Ascending aorta (tissue), 2 donors: ENCODE results near the gene RREB1. TPM values are rescaled to one million over a fixed set of nuclear protein-coding genes. Genes with fewer than 3 reads are reported as not detected.

Source experiments
- DNase-seq, 2 donors: peaks; one replicate each; pipeline ENCODE4 v3.0.0-alpha.2; 2019; ENCODE audit warnings: low spot score in 2 of 2
- H3K27ac ChIP-seq, 2 donors: fragments of 200-600 bp; sonication (generic); one replicate each; pipeline ENCODE4 v1.5.1; 2016 to 2017; ENCODE audit warnings: mild to moderate bottlenecking in 1 of 2
- H3K27me3 ChIP-seq: fragments of 200-600 bp; sonication (generic); one replicate; pipeline ENCODE4 v1.5.1; 2017
- H3K36me3 ChIP-seq, 2 donors: fragments of 200-600 bp; sonication (generic); one replicate each; pipeline ENCODE4 v1.5.1; 2016
- H3K4me1 ChIP-seq, 2 donors: fragments of 200-600 bp; sonication (generic); one replicate each; pipeline ENCODE4 v1.5.1; 2016 to 2017; ENCODE audit warnings: mild to moderate bottlenecking in 1 of 2
- H3K4me3 ChIP-seq, 2 donors: fragments of 200-600 bp; sonication (generic); one replicate each; pipeline ENCODE4 v1.5.1; 2016 to 2017; ENCODE audit warnings: mild to moderate bottlenecking in 1 of 2
- H3K9me3 ChIP-seq, 2 donors: fragments of 200-600 bp; sonication (generic); one replicate each; pipeline ENCODE4 v1.5.1; 2016
- intact Hi-C: fragments of 100-400 bp; cut with DNase I; formaldehyde crosslinking; loops from one replicate; pipeline ENCODE4 v1.15.1; 2023
- total RNA-seq: library from RNA; depleted of rRNA; stranded (reverse); fragments of >200 nt; gene quantifications from one replicate; pipeline ENCODE4 v1.1.0, GENCODE V29; 2016
- TF ChIP-seq, protein P1 (sequence below), 3 experiments: fragments of 200-600 bp in 2 of 3; fragments of 450-650 bp in 1 of 3; sonication (generic) in 2 of 3; IDR thresholded peaks; one replicate each; pipeline ENCODE4 v1.5.1; 2016 to 2019; ENCODE audit warnings: antibody characterized with exemption in 3 of 3, mild to moderate bottlenecking in 1 of 3, moderate library complexity in 1 of 3

The RREB1 gene
- total RNA-seq, 1 donor from 2014 or later: 48.9 TPM

DNA sequence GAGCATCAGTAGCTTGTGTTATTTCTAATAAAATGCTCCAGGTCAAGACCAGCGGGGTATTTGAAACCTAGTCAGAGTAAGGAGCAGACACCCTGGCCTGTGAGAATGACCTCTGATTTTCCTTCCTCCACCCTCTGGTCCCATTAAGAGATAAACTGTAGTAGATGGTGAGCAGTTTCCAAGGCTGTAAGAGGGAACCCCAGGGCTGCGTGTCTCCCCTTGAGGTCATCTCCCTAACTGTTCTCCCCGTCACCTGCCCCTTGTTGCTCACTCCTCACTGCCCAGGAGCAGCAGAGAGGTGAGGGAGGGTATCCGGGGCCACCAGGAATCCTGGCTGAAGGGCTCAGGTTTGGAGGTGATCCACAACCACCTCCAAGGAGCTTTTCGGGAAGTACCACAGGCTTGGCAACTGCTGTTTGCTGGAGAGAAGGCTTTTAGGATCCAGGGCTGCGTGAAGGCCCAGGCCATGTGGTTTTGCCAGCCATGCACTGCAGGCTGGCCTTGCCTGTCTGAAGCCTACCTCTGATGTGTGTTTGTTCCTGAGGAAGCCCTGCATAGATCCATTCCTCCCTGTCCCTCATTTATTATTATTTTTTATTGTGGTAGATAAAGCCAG, 62.5 kb downstream of the RREB1 start:
- Histone ChIP-seq H3K36me3 (no peaks in the 10 kb centered on the region), H3K27me3 (no peaks in the 10 kb centered on the region), H3K9me3 (no peaks in the 10 kb centered on the region), H3K27ac (peak overlapping the region; percentile 76 to 83), H3K4me3 (no peak overlapping the region), H3K4me1 (peaks cover 13 to 43% of the 10 kb centered on the region in 2 donors)
- no peak for DNase-seq
- TF ChIP-seq, protein P1, sequence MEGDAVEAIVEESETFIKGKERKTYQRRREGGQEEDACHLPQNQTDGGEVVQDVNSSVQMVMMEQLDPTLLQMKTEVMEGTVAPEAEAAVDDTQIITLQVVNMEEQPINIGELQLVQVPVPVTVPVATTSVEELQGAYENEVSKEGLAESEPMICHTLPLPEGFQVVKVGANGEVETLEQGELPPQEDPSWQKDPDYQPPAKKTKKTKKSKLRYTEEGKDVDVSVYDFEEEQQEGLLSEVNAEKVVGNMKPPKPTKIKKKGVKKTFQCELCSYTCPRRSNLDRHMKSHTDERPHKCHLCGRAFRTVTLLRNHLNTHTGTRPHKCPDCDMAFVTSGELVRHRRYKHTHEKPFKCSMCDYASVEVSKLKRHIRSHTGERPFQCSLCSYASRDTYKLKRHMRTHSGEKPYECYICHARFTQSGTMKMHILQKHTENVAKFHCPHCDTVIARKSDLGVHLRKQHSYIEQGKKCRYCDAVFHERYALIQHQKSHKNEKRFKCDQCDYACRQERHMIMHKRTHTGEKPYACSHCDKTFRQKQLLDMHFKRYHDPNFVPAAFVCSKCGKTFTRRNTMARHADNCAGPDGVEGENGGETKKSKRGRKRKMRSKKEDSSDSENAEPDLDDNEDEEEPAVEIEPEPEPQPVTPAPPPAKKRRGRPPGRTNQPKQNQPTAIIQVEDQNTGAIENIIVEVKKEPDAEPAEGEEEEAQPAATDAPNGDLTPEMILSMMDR (IDR thresholded peaks at IDR 0.05): no peak
- intact Hi-C loops: no loop called here

DNA sequence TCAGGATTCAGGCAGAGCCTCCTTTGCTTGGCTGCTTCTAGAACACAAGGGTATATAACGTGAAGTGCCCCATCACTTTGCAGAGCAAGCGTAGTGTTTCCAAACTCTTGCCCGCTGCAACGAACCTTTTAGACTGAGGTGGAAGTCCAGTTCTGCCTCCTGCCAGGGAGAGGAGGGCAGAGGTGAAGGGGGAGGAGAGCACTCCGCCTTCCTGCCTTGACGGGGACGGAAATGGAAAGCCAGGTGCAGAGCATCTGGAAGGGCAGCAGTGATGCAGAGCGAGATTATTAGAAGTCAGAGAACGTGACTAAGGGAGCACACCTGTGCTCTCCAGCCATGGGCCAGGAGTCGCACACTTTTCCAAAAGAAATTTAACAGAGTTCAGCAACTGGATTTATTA, 63.4 kb downstream of the RREB1 start:
- Histone ChIP-seq H3K27me3 (no peaks in the 10 kb centered on the region), H3K27ac (peak overlapping the region; percentile 3 to 19), H3K4me3 (no peak overlapping the region), H3K9me3 (no peaks in the 10 kb centered on the region), H3K36me3 (no peaks in the 10 kb centered on the region), H3K4me1 (peaks cover 13 to 42% of the 10 kb centered on the region in 2 donors)
- TF ChIP-seq, protein P1 (IDR thresholded peaks at IDR 0.05): no peak
- intact Hi-C loops: no loop called here
- DNase-seq: no peak

DNA sequence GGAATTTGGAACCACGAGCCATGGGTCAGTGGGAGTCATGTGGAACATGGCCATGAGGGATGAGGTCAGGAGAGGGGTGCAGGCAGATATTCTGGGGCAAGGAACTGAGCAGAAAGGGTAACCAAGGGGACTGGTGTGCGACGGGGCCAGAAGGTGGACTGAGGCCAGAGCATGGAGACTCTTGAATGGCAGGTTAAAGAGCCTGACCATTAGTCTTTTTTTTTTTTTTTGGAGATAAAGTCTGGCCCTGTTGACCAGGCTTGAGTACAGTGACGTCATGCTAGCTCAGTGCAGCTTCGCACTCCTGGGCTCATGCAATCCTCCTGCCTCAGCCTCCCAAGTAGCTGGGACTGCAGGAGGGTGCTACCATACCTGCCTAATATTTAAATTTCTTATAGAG, 64.0 kb downstream of the RREB1 start:
- Histone ChIP-seq H3K36me3 (no peaks in the 10 kb centered on the region), H3K4me1 (peaks cover 13 to 41% of the 10 kb centered on the region in 2 donors), H3K27me3 (no peaks in the 10 kb centered on the region), H3K4me3 (no peak overlapping the region), H3K27ac (peak overlapping the region in 1 of 2 donors; percentile 19), H3K9me3 (no peaks in the 10 kb centered on the region)
- intact Hi-C loops: loop anchor here (1.0 kb wide), 1 partner anchor 30 kb away; no protein-coding TSS in a partner anchor
- no peak for DNase-seq
- TF ChIP-seq, protein P1 (IDR thresholded peaks at IDR 0.05): no peak

DNA sequence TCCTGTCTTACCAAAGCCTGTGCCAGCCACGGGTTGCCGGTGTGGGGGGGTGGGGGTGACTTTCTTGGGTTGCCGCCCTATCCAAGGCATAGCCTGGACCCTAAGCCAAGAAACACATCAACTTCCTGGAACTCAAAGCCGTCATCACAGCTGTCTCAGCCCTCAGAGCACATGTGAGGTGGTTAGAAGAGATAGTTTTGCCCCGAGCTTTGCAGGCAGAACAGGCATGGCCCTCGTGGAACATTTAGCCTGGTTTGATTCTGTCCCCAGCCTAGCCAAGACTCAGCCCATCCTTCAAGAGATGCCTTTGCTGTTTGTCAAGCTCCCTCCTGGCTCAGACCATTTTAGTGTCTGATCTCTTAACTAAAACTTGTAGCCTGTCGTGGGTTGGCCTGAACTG, 64.9 kb downstream of the RREB1 start:
- H3K4me1 ChIP-seq: peaks cover 13 to 41% of the 10 kb centered on the region in 2 donors
- peak overlapping the region; percentile 58 to 74 for H3K27ac ChIP-seq
- intact Hi-C loops: loop anchor here (1.0 kb wide), 1 partner anchor 31 kb away; no protein-coding TSS in a partner anchor
- peaks cover 0 to 6% of the 10 kb centered on the region in 2 donors for H3K36me3 ChIP-seq
- no peaks in the 10 kb centered on the region for H3K27me3 ChIP-seq
- DNase-seq: no peak
- no peak overlapping the region for H3K4me3 ChIP-seq
- TF ChIP-seq, protein P1 (IDR thresholded peaks at IDR 0.05): no peak
- H3K9me3 ChIP-seq: no peaks in the 10 kb centered on the region

DNA sequence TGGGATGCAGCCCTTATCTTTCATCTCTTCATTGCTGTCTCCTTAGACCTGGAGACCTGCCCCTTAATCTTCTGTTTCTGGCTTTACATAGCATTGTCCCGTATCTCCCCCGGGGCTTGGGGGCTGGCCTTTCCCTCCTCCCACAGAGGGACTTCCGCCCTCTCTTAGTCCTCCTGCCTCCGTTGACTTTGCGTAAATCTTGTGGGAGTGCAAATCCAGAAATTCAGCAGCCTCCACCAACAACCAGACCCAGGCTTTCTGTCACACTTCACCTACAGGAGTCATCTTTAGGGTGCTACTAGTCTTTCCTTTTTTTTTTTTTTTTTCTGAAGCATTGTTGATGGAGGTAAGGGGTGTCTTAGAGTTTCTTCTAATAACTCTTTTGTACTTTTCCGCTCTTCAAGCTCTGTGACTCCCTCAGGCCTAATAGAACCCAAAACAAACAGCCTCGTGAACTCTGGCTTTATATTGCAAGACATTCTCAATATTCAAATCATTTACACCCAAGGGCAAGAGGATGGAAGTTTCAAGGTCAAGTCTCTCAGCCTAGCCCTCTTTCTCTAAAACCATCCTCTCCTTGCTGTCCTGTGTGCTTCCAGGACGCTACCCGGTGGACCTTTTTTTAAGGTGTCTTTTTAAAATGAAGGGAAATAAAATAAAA, 66.2 kb downstream of the RREB1 start:
- Histone ChIP-seq H3K36me3 (peaks cover 4 to 19% of the 10 kb centered on the region in 2 donors), H3K4me3 (no peak overlapping the region), H3K27ac (peak overlapping the region; percentile 20 to 58), H3K27me3 (no peaks in the 10 kb centered on the region), H3K4me1 (peaks cover 9 to 32% of the 10 kb centered on the region in 2 donors), H3K9me3 (no peaks in the 10 kb centered on the region)
- no peak for DNase-seq
- intact Hi-C loops: no loop called here
- TF ChIP-seq, protein P1 (IDR thresholded peaks at IDR 0.05): no peak
